GM18508 (cell line): ENCODE results near the gene GRAMD1B.

Experiments used
- ATAC-seq: cut with Tn5 transposase; IDR thresholded peaks from one replicate; pipeline ENCODE4 v1.9.1; 2021; ENCODE audit warnings: moderate number of reproducible peaks; ENCODE audit not compliant: insufficient read depth, unreplicated experiment

The GRAMD1B gene

GRCh38 chr11:123659965-123660364, 229.9 kb downstream of the GRAMD1B start:
- peak; percentile 61 for ATAC-seq

GRCh38 chr11:123665306-123665705, 235.2 kb downstream of the GRAMD1B start:
- no peak for ATAC-seq

GRCh38 chr11:123670081-123670480, 240.0 kb downstream of the GRAMD1B start:
- no peak for ATAC-seq

GRCh38 chr11:123671534-123671933, 241.5 kb downstream of the GRAMD1B start:
- no peak for ATAC-seq

- ATAC-seq: no peak
These were observed 242.5 kb downstream of the GRAMD1B start for GRCh38 chr11:123672568-123672967.

- no peak for ATAC-seq
These were observed 244.2 kb downstream of the GRAMD1B start for GRCh38 chr11:123674297-123674696.
